HG03469 (cell line): ENCODE data around the gene TPBG.
"Not testable (repeated sequence)": the region's sequence is repeated elsewhere in the genome, so short reads cannot be mapped to it uniquely, and the experiment has no call there.

Experiments
- ATAC-seq: cut with Tn5 transposase; IDR thresholded peaks from one replicate; pipeline ENCODE4 v1.9.1; 2021; ENCODE audit warnings: mild to moderate bottlenecking, moderate library complexity, moderate number of reproducible peaks; ENCODE audit not compliant: unreplicated experiment

Gene TPBG

GRCh38 chr6:82374516-82374915 lies 10.9 kb downstream of the TPBG start:
- no peak for ATAC-seq

GRCh38 chr6:82376636-82377035 lies 13.0 kb downstream of the TPBG start:
- ATAC-seq = no peak

DNA sequence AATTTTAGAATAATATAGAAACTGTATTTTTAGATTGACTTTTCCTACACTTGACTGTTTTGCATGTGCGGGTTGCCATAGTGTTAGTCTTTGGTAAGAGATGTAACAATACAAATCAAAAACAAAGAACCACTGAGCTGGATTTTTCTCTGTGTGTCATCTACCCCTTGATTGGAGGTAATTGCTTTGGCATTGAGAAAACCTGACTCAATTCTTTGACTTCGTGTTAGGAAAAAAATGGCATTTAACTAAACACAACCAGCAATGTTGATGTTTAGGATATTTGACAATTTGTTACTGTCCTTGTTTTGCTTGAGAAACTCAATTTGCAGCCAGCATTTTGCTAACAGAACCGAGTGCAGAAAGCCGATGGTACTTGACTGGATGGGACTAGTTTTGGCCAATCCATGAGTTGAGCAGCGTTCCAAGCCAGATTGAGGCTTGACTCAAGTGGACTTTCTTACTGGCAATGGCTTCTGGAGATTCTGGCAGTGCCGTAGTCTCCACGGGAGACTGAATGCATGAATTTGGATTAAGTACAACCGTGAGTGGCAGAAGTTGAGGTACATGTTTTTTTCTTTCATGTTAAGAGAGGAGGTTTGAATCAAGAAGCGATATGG lies 17.1 kb downstream of the TPBG start:
- ATAC-seq = no peak

DNA sequence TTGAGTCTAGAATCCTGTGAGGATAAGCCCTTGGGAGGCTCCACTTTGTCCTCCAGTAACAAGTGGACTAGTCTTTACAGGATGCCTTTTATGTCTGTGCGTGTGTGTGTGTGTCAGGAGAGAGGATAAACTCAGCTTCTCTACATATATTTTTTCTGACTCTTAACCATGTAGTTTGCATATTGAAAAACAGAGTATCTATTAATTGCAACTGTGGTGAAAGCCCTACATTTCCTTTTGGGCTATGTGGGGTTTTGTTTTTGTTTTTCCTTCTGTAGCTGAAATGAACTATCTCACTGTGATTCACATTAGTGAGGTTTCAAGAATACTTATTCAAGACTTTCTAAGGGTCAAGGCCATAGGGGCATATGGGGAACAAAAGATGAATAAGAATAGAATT lies 17.7 kb downstream of the TPBG start:
- ATAC-seq = peak; percentile 81

GRCh38 chr6:82385102-82385501 lies 21.5 kb downstream of the TPBG start:
- no peak for ATAC-seq

DNA sequence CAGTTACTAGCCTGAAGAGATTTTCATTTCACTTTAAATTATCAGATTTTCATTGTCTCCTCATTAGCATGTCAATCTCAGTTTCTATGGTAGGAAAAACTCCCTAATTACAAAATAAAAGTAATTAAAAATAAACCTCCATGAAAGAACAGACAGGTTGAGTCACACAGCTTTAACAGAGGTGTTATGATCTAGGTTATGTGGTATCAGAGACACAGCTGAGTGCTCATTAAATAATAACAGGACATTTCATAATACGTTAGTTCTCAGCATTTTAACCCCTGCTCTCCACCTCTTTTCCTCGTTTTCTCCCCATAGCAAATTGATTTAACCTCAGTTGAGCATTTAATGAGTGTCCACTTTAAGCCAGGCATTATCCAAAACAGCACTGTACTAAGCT lies 21.9 kb downstream of the TPBG start:
- no peak for ATAC-seq

- no peak for ATAC-seq
These were observed 22.3 kb downstream of the TPBG start for GRCh38 chr6:82385961-82386360.

DNA sequence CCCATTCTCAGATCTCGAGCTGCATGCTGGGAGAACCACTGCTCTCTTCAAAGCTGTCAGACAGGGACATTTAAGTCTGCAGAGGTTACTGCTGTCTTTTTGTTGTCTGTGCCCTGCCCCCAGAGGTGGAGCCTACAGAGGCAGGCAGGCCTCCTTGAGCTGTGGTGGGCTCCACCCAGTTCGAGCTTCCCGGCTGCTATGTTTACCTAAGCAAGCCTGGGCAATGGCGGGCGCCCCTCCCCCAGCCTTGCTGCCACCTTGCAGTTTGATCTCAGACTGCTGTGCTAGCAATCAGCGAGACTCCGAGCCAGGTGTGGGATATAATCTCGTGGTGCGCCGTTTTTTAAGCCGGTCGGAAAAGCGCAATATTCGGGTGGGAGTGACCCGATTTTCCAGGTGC lies 31.2 kb downstream of the TPBG start:
- ATAC-seq = not testable (repeated sequence)

- no peak for ATAC-seq
These were observed 33.5 kb downstream of the TPBG start for GRCh38 chr6:82396964-82397751.

GRCh38 chr6:82397962-82398692 lies 34.5 kb downstream of the TPBG start:
- ATAC-seq = no peak

GRCh38 chr6:82408952-82409431 lies 45.4 kb downstream of the TPBG start:
- ATAC-seq = peak; percentile 42

- ATAC-seq = no peak
These were observed 46.6 kb downstream of the TPBG start for GRCh38 chr6:82410151-82410648.

GRCh38 chr6:82413868-82414267 lies 50.3 kb downstream of the TPBG start:
- ATAC-seq = no peak

DNA sequence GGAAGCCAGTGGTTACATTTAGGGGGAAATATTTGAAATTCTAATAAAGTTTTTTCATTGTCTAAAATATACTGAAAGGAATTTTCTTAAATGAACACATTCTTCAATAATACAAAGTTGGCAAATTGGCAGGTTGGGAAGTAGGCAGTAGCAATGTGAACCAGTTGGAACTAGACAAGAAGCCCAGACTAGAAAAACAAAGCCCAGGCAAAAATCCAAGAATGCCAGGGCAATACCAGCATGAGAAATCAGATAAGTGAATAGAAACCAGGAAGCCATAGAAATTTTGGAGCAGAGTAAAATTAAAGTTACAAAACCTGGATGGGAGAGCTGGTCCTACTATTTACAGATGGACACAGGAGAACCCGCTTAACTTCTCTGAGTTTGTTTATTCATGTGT lies 52.2 kb downstream of the TPBG start:
- no peak for ATAC-seq

DNA sequence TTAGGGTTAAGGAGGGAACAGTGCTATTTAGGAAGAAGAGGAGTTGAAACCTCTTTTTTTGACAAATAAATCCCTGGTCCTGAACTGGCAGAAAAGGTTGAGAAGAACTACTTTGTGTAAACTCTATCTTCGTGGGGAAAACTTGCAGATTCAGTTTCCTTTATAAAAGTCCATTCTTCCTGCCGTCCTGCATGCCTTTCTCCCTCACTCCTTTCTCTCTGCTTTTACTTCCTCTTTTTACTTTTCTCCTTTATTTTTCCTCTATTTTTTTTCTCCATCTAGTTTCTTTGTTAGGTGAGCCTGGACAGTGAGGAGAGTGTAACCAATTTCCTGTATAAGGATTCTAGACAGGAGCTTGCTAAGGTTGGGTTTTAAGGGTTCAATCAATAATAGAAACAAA lies 52.7 kb downstream of the TPBG start:
- no peak for ATAC-seq
